Stimulated activated CD8-positive, alpha-beta memory T cell treated with anti-CD3 and anti-CD28 coated beads, Interleukin-12 subunit alpha, Interleukin-12 subunit beta, amount 100 ng/mL, for 24 hours (primary cell): ENCODE results near the gene ARID5B.

ENCODE experiments used
- DNase-seq: peaks from one replicate; pipeline ENCODE4 v3.0.0-alpha.2; 2020; ENCODE audit errors: extremely low read depth

Gene ARID5B

DNA sequence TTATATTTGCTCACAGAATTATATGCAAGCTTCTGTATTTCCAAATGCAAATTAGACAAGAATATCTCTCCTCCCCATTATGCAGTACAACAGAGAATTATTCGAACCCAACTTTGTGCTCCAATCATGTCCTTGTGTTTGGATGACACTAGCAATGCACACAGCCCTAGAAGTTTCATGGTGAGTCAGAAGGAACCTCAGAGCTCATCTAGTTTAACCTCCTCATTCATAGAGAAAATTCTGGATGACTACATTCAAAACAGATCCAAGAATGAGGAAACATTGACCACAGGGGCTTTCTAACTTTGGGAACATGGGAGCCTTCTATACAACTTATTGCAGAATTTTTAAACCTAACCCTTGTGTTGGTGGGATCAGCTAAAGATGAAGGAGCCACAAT lies 12.8 kb upstream of the ARID5B start:
- DNase-seq = no peak

DNA sequence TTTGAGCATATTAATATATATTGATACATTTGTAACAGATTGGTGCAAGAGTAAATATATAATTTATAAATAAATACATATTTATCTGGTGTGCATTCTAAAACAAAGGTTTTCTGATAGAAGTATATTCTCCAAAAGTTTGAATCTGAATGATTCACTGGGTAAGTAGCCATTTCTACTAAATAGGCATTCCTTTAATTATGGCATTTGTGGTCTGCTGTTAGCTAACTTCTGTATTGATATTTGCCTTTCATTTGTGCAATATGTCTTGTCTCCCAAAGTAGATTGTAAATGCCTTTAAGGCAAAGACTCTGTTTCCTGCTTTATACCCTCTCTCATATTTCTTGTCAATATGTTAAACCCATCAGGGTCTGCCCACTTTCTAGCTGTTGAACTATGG lies 11.1 kb upstream of the ARID5B start:
- DNase-seq = no peak

DNA sequence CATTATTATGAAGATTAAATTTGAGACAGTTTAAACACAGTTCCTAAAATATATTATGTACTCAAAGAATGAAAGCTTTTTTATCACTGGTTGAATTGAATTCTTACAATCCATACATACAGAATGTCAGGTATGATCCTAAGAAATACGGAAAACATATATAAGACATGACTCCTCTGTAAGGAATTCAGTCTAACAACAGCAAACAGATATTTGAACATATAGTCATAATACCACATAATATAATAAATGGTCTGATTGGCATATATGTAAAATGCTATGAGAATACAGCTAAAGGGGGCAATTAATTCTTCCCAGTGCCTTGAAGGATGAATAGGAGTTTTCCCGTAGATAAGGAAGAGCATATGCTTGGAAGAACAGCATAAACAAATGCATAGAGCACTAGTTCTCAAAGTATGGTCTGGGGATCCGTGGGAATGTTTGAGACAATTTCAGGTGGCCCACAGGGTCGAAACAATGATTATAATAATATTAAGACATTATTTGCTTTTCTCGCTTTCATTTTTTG lies 10.6 kb upstream of the ARID5B start:
- no peak for DNase-seq

DNA sequence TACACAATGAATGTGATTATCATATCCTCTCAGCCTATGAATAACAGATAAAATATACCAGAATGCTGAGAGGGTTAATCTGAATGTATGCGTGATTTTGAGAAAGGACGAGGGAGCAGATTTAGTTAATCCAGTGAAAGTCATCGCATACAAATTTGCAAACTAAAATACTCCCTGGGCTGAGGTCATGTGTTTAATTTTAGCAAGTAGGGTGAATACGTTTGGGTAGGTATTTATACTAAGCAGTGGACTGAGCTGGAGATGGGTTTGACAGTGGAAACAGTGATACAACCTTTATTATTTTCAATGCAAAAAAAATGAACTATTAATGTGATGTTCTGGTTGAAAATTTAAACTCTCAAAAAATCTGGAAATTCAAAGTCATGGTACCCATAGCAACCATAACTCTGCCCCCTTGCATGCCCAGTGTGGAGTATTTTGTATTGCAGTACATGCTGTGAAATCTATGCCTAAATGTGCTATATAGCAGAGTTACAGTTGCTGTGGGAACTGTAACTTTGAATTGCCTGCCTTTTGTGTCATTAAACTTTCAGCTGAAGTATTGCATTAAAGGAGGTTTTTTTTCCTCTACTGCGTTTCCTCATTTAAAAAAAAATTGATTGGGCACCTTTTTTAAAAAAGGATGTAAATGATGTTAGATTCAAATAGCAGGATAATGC lies 9.5 kb upstream of the ARID5B start:
- DNase-seq = no peak

DNA sequence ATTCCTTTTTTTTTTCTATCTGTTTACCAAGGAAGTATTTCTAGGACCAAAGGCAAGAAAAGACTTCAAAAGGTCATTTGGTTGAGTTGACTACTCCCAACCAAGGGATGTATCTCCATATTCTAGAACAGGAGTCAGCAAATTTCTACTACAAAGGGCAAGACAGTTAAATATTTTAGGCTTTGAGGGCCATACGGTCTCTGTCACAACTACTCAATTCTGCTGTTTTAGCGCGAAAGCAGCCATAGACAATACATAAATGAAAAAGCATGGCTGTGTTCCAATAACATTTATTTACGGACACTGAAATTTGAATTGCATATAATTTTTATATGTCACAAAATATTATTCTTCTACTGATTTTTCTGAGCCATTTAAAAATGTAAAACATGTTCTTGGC lies 8.5 kb upstream of the ARID5B start:
- no peak for DNase-seq

DNA sequence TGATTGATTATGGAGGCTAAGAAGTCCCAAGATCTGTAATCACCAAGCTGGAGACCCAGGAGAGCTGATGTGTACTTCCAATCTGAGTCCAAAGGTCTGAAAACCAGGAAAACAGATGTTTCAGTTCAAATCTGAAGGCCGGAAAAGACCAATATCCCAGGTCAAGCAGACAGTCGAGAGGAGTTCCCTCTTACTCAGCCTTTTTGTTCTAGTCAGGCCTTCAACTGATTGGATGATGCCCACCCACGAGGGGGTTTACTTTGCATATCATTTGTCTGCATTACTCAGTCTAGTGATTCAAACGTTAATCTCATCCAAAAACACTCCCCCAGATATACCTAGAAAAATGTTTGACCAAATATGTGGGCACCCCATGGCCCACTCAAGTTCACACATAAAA lies 7.4 kb upstream of the ARID5B start:
- no peak for DNase-seq

DNA sequence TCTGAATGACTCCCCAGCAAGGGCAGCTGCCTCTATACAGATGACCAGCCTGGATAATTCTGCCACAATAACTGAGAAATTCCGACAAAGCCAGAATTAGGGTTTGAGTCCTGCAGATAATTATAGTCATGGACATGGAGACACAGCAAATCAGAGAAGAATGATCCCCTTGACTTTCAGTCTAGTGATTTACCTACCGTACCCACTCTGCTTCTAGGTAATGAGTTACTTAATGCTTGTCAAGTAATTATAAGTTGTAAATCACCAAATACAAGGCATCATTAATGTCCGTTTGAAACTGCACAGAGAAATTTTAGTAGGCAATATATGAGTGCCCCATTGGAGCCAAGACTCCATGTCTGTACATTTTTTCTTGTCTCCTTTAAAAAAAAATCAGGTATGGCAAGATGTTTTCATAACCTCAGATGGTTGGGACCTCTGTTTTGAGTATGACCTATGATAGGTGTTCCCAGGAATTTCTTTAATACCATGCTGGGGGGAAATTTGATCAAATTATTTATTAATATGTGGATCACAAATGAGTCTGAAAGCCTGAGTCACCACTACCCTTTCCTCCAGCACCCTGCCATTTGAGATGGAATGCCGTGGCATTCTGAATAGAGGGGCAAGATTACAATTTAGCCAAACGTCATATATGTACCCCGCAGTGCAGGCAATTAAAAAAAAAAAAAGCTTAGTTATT lies 5.5 kb upstream of the ARID5B start:
- DNase-seq = no peak

DNA sequence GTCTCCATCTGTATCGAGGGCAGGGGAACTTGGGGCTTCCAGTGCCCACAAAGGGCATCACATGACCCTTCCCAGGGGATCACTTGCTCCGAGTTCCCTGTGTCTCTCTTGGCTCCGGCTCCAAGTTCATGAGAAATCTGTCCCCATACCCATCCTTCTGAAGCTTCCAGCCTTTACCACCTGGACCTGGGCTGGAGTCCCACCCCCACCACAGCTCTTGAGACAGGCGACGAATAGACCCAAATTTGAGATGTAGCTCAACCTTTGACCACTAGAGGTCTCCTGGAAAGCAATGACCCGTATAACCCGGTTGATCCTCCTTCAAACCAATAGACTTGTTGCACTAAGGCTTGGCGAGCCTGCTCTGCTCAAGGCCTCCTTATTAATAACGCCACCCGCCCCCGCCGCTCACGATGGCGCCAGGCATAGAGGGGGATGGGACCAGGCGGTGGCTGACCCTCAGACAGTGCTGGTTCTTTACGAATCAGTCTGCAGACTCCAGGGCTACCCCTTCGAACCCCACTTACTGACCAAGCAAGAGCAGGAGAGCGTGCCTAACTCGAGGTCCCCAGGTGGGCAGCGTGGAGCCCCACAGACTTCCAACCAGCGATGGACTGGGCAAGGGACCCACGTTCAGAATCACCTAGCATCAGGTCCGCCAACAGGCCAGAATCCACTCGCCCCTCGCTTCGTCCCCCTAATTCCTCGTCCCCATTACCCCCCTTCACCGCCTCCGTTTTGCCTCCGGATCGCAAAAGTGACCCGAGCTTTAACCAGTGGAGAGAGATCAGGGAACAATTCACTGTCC lies 4.4 kb upstream of the ARID5B start:
- no peak for DNase-seq

DNA sequence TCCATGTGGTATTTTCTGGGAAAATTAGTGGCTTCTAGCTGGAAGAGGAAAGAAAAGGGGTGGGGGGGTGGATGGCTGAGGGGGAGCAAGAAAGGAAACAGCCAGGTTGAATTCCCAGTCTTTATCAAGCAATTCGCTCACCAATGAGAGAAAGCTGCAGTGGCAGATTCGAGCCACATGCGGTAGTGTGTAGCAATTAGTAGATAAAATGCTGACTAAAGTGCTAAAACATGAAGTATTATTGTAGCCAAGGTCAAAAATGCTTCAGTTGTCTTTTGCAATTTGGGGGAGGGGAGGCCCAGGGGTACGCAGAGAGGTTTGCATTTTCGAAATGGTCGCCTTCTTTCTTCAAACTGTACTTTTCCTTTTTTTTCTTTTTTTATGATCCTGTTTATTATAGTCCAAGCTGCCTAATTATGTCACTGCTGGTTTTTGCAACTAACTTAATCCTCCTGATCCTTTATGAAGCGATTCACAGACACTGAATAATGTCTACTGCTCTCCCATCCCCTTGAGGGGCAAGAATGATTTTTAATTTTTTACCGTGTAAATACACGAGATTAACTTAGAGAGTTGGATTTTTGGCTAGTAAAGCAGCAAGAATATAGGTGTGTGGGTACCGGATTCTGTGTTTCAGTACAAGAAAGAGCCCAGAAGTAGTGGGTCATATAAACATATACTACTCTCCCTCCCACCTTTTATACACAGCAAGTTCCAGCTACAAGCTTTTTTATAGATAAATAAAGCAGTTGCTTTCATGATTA lies 3.6 kb upstream of the ARID5B start:
- no peak for DNase-seq

DNA sequence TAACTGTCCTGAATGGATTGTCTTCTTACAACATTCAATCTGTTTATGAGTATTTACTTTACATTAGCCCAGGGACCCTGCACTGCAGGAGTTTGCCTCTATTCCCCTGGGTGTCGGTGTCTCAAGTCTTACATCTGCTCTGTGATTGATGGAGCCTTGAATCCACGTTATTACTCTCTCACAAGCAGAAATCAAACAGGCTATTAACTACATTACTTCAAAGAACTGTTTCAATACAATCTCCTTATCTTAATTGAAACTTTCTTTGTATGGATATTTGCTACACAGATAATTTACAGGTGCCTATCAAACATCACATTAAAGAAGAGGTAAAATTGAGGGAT lies 3.1 kb upstream of the ARID5B start:
- no peak for DNase-seq

DNA sequence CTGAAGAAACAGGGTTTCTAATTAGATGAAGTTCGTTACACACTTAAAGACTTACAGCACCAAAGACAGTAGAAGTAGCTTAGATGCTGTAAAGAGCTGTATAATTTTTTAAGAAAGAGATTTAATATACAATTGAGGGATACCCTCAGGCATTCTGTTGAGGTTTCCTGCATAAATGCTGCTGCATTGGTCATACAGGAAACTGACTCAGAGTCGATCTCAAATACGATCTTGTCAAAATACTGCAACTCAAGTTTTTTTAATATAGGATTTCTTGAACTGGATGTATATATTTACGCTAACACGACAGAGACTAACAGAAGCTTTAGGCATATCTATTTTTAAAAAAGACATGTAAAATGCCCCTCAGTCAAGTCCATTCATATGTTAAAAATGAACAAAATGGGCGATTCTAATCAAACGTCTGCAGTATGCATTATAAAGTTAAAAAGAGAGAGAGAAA lies 2.4 kb upstream of the ARID5B start:
- no peak for DNase-seq

DNA sequence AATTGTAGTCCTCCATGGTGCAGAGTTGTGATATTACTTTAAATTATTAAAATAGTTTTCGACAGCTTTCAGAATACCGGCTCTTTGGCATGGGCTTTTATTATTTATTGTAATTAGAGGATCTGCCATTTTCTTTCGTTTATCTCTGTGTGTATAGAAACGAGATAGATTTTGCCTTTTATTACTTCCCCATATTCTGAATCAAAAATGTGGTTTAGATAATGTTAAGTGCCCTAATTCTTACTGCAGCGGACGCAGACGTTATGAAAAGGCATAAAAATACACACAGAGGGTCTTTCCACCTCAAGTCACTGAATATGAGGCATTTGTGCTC lies 1.9 kb upstream of the ARID5B start:
- no peak for DNase-seq

DNA sequence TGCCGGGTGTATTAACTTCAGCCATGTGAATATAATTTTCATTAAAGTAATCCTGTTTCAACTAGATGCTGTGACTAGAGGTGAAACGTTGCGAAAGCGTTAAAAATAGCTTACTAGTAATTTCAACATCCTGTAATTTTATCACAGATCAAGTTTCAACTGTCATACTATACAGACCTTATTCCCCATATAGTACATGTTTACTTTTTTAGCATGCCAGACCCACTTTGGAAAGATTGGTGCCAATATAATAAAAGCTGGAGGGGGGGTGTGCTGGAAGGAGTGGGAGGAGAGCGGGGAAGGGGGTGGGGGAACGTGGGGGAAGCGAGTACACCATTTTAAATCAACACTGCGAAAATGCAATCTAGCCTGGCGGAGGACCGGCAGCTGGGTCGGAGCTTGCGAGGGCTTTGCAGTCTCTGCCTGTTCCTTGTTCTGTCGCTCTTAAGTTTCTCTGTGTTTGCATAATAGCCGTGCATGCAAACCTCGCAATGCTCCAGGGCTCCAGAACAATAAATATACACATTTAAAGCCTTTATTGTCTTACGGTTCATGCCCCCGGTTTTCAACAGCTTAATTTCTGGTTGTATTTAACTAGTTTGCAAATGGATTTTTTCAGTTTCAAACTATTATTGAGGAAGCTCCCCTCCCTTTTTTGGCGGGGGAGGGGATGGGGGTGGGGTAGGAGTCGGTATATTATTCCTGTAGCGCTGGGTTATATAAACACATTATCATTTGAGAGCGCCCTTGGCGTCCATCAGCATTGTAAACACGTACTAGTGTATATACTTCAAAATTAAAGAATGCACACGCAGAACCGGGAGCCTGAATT lies 1.3 kb upstream of the ARID5B start:
- no peak for DNase-seq

DNA sequence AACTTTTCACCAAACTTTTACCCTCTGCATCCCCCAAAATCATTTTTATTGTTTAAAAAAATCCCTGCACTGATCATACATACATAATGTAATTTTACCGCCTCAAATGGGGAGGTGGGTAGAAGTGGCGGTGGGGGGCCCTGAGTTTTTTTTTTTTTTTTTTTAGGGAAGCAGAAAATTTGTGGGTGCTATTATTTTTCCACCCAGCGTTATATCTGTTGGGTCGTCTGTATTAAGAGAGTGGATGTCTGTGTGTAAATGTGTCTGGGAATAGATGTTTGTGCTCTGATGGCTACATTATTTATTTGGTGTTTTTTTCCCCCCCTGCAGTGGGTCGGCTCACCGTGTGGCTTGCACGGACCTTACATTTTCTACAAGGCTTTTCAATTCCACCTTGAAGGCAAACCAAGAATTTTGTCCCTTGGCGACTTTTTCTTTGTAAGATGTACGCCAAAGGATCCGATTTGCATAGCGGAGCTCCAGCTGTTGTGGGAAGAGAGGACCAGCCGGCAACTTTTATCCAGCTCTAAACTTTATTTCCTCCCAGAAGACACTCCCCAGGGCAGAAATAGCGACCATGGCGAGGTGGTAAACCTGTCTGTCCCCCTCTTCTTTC lies 438 bp downstream of the ARID5B start:
- DNase-seq = no peak

DNA sequence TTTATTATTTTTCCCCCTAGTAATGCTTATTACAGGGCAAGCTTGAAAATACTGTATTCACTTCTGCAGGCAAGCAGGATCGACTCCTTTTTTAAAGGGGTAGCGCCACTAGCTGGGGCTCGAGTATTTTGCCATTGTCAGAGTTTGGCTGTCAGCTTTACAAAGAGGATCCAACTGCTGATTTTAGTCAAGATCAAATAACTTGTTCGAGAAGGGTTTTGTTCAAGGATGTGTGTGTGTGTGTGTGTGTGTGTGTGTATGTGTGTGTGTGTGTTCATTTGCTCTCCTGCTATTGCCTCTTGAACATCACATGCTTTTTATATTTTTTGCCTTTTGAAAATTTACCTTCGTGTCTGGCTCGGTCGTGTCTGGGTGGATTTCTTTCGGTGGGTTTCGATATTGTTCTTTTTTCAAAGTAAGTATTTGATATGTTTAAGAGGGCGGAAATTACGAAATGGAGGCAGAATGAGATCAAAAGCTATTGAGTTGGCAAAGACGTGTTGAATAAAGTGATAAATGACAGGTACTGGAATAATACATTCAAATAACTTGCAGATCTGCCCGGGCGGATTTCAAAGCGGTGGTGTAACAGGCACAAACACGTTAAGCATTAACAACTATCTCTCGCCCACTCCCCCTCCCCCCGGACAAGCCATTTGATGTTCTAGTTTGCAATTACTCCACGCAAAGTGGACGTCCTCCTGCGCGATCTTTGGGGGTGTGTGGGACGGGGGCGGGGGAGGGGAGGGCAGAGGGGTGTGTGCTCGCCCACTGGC lies 1.1 kb downstream of the ARID5B start:
- peak; percentile 36 for DNase-seq

DNA sequence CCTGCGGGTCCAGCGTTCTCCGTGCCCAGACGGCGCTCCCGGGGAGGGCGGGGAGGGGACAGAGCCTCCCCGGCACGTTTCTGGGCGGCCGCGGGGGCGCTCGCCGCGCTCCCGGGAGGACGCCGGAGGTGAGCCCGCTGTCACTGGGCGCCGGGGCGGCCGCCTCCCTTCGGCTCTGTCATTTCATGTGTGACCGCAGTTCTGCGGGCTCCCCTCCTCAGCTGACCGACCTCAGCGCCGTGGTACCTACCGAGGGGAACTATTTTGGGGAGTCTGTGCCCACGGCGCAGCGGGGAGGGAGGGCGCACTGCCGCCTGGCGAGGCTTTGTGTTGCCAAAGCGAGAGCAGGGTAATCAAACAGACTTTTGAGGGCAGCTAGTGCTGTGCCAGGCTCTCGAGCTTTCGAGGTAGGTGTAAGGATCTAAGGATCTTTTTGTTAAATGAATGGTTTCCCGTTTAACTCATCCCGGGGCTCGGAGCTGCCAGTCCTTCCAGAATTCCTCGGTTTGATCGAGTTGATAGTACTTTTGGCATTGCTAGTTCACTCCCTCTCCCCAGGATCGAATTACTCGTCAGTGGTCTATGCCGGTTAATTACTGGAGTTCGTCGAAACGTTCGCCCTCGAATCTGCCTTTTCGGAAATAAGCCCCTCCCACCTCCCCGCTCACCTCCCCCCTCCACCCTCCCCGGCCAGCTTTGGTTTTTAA lies 1.9 kb downstream of the ARID5B start:
- no peak for DNase-seq

DNA sequence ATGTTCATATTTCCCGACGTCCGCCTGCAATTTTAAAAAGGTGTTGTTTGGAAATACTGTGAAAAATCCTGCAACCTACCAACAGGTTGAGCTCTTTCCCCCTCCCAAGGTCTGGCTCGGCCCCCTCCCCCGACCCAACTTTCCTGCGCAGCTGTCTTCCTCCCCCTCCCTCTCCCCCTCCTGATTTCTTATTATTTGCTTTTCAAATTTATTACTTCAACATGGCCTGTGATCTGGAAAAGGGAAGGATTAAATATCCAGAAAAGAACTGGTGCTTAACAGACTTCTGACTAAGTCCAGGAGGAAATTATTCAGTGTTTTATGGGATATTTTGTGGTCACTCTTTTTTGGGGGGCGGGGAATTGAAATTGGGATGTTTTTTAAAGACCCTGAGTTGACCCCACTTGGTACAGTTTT lies 2.4 kb downstream of the ARID5B start:
- no peak for DNase-seq

DNA sequence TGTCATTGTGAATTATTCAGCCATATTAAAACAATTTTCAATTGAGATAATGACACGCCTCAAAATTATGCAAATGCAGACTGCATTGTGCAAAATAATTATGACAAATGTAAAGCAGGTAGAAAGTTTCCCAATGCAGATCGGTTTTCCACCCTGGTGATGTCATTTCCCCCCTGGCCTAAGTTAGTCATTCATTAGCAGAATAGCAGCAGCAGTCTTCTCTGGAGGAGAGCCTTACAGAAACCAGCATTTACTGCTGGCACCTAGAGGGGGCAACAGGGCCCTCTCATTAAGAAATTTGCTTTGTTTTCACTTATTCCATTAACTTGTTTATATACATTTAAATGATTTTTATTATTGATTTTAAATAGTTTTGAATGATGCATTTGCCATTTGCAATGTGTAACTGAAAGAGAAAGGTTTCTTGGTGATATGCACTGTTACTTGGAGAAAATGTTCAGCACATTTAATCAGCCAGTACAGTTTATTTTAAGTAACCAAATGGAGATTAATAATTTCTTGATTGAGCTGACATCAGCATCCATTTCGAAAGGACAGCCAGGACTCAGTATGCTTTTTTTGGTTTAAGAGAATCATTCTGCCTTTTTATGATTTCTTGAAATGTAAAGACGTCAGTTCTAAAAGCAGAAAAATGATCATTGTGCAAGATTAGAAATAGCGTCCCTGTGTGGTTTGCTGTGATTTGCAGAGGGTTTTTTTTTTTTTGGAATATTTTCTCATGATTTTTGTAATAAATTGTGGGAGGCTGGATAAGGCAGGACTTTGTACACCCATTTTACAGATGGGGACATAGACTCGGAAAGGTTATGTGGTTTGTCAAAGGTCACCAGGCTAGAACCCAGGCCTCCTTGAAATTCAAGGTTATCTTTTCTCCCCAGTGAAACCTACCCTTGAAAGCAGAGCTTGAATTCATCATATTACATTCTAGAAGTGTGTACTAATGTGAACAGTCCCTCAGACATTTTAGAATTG lies 3.5 kb downstream of the ARID5B start:
- no peak for DNase-seq
